Activated CD4-positive, alpha-beta T cell treated with anti-CD3 and anti-CD28 coated beads, Interleukin-2, amount 50 U/mL, for 24 hours (primary cell): ENCODE measurements around the gene KLHL40.

Source experiments
- DNase-seq, 2 donors: peaks; one replicate each; pipeline ENCODE4 v3.0.0-alpha.2; 2020; ENCODE audit warnings: low read depth in 1 of 2, low spot score in 1 of 2

The KLHL40 gene, protein sequence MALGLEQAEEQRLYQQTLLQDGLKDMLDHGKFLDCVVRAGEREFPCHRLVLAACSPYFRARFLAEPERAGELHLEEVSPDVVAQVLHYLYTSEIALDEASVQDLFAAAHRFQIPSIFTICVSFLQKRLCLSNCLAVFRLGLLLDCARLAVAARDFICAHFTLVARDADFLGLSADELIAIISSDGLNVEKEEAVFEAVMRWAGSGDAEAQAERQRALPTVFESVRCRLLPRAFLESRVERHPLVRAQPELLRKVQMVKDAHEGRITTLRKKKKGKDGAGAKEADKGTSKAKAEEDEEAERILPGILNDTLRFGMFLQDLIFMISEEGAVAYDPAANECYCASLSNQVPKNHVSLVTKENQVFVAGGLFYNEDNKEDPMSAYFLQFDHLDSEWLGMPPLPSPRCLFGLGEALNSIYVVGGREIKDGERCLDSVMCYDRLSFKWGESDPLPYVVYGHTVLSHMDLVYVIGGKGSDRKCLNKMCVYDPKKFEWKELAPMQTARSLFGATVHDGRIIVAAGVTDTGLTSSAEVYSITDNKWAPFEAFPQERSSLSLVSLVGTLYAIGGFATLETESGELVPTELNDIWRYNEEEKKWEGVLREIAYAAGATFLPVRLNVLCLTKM

DNA sequence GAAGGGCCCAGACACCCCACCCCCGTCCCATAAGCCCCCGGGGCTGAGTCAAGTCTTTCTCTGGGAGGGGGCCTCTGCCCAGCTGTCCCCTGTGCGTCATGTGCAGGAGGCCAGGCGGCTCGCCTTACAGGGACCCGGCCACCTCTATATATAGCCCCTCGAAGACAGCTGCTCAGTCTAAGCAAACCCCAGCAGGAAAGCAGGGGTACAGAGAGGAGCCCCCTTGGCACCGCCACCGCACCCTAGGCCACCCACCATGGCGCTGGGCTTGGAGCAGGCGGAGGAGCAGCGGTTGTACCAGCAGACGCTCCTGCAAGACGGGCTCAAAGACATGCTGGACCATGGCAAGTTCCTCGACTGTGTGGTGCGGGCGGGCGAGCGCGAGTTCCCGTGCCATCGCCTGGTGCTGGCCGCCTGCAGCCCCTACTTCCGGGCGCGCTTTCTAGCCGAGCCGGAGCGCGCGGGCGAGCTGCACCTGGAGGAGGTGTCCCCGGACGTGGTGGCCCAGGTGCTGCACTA, at the start of gene KLHL40:
KLHL40 (plus strand) TSS at position 175 of the 519 bp plus-strand sequence; CDS start at position 257, 82 bp downstream.
- DNase-seq, result no peak

DNA sequence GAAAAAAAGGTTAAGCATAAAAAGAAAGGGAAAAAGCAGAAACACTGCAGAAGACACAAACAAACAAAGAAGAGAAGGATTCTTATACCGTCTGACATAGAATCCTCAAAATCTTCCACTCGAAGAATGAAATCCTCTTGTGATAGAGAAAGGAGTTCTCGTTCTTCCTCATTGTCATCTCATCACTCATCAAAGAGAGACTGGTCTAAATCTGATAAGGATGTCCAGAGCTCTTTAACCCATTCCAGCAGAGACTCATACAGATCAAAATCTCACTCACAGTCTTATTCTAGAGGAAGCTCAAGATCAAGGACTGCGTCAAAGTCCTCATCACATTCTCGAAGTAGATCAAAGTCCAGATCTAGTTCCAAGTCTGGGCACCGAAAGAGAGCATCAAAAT, 48.3 kb upstream of the KLHL40 start:
- no peak for DNase-seq

DNA sequence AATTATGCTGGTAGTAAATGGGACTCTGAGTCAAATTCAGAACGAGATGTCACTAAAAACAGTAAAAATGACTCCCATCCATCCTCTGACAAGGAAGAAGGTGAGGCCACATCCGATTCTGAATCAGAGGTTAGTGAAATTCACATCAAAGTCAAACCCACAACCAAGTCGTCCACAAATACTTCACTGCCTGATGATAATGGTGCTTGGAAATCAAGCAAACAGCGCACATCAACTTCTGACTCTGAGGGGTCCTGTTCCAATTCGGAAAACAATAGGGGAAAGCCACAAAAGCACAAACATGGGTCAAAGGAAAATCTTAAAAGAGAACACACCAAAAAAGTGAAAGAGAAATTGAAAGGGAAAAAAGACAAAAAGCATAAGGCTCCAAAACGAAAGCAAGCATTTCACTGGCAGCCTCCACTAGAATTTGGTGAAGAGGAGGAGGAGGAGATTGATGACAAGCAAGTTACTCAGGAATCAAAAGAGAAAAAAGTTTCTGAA, 46.9 kb upstream of the KLHL40 start:
- DNase-seq, result peak in 1 of 2 donors; percentile 58

DNA sequence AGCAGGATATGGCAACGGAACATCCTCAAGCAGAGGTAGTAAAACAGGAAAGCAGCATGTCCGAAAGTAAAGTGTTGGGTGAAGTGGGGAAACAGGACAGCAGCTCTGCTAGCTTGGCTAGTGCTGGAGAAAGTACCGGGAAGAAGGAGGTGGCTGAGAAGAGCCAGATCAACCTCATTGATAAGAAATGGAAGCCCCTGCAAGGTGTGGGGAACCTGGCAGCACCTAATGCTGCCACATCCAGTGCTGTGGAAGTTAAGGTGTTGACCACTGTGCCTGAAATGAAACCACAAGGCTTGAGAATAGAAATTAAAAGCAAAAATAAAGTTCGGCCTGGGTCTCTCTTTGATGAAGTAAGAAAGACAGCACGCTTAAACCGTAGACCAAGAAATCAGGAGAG, 46.1 kb upstream of the KLHL40 start:
- no peak for DNase-seq

DNA sequence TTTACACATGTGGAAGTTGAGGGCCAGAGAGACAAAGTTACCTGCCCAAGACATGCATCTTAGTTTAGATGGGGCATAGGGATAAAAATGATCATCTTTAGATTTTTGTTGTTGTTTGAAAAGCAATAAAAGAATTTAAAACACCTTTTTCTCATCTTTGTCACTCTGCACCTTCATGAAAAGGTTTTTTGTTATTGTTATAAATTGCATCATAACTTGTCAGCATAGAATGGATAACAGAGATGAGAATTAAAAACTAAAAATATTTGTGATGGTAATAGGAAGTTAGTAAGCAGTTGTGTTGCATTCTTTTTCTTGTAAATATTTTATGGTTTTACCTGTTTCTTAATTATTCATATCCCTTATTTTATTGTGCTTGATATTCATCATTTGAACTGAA, 45.2 kb upstream of the KLHL40 start:
- no peak for DNase-seq

DNA sequence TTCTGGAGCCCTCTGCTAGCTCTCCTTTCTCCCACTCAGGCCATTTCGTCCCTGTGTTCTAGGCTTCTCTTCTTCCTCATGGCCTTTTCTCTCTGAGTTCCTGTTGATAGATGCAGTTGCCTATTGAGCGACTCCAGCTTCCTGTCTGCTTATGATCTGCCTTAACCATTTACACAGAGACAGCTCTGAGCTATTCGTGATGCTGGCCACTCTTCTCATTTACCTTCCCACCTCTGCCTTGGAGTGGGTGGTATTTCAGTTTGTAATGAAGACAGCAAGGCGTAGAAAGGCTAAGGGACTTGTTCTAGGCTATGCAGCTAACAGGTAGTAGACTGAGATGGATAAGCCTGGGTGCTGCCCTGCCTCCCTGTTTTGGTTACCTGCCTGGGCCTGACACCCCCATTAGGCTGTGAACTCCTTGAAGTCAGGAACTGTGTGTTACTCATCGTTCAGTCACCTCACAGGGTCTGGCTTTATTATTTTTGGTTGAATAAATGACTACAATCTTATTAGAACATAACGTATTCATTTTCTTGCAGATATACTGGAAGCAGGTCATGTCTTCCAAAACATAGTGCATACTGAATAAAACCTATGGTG, 44.5 kb upstream of the KLHL40 start:
- no peak for DNase-seq

DNA sequence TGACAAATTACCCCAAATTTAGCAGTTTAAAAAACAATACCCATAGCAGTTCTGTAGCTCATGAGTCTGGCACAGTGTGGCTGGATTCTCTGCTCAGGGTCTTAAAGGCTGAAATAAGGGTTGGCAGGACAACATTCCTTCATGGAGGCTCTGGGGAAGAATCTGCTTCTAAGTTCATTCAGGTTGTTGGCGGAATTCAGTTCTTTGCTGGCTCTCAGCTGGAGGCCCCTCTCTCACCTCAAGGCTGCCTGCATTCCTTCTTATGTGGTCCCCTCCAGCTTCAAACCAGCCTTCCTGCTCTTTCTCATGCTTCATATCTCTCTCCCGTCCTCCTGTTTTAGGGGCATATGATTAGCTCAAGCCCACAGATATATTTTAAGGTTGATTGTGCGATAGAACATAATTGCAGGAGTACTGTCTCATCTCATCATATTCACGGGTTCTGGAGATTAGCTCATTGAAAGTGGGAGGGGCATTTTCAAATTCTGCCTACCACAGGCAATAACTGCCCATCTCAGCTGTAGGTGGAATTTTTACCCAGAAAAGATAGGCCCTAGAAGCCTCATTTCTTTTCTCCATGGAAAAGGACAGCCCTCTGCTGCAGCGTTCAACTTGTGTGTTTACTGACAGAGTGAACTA, 37.4 kb upstream of the KLHL40 start:
- no peak for DNase-seq

DNA sequence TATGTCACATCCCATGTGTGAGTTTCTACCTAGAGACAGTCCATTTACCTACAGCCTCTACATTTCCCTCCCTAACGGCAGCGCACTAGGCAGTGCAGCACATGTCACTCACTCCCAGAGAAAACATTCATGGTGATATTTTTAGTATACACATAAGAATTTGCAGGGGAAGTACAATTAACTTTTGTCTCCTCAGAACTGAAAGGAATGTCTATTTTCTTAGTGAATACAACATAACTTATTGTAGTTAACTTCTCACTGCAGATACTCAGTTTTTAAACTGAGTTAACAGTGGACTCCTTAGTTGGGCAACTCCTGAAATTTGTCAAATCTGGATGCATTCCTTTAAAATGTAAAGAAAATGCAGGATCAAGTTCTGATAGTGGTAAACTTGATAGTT, 36.3 kb upstream of the KLHL40 start:
- DNase-seq, result no peak

DNA sequence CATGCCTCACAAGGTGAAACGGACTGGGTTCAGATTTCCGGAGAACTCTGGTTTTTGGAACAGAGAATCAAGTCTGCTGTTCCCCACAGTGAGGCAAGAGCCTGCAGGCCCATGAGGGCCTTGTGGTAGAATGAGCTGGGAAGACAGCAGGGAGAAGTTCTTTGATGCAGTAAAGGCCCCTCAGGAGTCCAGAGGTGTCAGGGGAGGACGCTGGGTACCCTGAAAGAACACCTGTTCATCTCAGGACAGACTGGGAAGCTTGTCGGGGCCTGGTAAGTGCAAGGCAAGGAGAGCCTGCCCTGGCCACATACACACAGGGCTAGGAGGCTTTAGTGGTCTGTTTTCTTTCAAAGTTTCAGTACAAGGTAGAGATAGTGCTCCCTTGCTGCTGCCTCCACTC, 35.6 kb upstream of the KLHL40 start:
- DNase-seq, result no peak

DNA sequence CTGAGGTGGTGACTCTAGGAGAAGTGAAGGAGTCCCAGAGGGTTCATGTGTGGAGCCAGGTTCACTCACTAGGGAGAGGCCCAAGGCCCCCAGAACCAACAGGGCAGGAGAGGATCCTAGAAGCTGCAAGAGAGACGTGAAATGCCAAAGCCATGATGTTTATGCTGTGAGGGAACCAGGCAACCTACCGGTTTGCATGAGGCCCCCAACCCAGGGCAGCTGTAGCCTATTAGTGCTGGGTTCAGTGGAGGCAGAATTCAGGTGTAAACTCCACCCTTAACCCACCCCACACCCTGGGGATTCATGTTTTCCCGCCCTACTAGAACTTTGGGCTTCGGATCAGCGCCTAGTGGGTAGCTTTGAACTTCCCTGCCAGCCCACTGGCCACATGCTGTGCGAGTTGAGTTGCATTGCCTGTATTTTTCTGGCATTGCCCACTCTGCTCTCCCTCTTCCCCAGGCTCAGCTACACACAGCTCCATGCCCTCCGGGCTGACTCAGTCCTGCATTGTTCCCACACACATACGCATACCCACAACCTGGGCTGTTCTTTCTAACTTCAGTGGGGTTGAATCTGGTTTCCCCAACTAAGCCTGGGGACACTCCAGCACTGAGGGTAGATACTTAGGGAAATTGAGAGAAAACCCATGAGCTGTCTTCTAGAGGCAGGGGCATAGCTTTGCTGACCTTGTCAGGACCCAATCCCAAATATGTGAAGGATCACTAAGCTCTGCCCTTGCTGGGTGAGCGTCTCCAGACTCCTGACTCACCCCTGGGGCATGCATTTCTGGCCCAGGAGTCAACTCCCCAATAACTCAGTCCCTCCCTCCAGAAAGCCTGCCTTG, 33.9 kb upstream of the KLHL40 start:
- no peak for DNase-seq

DNA sequence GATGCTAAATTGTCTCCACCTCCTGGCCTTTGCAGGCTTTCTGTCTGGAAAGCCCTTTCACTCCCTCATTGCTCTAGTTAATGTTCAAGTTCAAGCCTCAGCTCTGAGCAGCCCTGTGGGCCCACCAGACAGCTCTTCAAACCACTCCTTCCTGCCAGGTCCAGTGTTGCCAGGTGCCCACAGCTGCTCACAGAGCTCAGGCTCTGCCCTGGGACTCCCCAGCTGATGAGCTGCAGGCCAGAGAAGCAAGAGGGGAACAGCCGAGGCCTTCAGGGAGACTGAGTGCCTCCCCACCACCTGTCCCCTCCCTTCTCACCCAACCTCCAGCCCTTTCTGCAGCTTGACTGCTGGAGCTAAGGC, 33.1 kb upstream of the KLHL40 start:
- DNase-seq, result no peak

DNA sequence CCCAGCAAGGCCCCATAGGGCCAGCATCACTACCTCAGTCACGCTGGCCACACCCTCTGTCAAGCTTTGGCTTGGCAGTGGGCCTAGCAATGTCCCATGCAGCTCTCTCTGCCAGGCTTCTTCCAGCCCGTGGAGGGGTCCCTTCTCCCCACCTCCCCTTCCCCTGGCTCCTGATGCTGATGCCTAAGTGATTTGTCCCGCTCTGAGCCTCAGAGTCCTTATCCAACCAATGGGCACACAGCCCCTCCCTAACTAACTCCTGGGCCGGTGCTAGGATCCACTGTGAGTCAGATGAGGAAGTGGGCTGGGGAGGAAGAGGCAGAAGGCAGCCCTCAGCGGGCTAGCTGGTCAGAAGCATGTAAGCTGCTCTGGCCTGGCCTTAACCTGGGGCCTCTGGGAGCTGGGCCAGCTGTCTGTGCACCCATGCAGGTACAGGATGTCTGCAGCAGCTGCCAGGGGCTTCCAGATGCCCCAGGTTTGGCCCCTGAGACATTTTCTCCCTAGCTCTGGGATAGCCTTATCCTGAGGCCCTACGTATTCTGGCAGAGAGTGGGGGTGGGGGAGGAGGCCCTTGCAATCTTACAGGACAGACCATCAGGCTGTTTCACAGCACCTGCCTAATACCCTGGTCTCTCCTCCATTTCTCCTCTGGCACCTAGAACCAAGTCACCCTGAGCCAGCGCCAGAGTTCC, 32.6 kb upstream of the KLHL40 start:
- DNase-seq, result no peak

DNA sequence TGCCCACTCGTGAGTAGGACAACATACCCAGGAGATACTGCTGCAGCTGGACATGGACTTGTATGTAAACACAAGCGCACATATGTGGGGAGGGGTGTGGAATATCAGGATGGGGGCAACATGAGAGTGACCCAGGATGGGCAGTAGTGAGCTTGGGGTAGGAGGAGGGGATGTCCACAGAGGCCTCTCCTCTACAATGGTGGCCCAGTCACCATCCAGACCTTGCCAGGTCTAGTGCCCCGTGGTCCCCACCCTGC, 32.1 kb upstream of the KLHL40 start:
- DNase-seq, result no peak

DNA sequence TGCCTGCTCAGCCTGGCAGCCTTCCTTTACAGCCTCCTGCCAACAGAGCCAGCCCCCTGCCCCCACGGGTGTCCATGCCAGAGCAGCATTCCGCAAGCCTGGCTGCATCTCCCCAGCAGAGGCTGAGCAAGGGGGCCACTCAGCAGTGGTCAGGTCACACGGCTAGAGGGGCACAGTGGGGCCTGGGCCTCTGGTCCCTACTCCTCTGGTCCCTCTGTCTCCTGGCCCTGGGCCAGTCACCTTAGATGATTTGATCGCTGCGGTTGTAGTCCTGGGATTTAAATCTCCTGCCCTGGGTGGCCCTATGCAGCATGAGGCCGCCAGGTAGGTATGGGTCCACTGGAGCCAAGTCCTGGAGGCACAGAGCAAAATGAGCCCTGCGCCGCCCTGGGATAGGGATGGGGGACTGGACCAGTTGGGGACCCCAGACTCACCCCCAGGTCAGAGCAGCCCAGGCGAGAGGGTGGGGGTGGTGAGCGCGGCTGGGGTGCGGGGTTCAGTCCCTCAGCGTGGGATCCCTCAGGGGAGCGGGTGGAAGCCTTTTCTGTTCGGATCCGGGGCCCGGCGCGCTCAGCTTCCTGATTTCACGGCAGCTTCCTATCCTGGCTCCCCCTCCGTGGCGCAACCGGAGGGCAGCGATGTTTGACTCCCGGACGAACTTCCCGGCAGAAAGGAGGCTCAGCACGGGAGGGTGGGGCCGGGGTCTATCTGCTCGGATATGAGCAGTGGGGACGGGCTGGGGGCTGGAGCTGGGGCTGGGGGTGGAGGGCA, 31.6 kb upstream of the KLHL40 start, which contains the start of gene ZBTB47:
ZBTB47 (plus strand) TSS at position 138 of the 771 bp plus-strand sequence. CDS start 4,659 bp downstream, outside the sequence.
- DNase-seq, result no peak

DNA sequence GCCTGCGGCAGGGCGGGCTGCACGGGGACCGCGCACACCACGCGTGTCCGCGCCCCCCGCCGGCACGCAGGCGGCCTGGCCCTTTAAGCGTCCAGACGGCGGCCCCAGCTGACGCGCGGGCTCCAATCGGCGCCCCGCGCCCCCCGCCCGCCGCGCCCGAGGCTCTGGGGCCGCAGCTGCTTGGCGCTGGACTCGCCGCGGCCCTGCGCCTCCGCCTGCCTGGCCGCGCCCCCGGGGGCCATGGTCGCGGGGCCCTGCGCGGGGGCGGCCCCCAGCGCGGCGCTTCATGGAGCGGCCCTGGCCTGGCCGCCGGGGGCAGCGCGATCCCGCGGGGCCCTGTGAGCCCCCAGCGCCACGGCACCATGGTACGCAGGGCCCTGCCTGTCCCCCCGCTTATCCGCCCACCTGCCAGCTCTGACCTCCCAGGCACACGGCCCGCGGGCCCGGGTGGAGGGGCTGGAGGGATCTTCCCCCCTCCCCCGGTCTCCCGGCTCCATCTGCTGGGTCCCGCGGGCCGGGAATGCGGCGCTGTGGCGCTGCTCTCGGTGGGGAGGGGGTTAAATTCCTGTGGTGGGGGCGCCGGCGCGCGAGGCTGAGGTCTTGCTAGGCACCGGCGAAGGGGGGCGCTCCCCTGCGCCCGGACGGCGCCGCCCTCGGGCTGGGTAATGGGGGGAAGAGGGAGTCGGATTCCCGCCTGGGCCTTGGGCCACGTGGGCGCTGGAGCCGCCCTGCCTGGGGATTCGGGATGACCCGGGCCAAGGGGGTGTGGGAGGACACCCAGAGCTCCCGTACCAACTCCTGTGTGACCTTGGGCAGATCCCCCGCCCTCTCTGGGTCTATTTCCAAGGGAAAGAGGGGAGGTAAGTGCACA, 30.8 kb upstream of the KLHL40 start:
- DNase-seq, result no peak

DNA sequence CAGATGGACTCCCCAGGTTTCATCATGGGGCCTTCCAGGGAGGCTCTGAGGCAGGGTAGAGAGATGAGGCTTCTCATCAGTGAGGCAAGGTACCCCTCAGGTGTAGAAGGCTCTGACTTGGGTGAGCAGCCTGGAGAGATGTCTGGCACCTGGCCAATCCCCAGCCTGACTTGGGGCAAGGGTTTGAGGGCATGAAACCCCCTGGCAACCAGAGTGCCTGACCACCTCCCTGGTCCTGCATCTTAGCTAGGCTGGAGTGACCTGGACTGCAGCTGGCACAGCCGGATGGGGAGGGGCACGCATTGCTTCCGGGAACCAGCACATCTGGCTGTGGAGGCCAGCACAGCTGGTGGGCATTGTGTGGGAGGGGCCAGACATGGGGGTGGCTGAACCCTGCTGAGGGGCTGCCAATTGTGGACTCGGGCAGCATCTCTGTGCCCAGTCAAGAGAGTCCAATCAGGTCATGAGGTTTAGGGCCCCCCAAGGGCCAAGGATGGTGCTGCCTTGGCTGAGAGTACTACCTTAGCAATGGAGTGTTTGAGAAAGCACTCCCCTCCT, 29.9 kb upstream of the KLHL40 start:
- DNase-seq, result no peak

DNA sequence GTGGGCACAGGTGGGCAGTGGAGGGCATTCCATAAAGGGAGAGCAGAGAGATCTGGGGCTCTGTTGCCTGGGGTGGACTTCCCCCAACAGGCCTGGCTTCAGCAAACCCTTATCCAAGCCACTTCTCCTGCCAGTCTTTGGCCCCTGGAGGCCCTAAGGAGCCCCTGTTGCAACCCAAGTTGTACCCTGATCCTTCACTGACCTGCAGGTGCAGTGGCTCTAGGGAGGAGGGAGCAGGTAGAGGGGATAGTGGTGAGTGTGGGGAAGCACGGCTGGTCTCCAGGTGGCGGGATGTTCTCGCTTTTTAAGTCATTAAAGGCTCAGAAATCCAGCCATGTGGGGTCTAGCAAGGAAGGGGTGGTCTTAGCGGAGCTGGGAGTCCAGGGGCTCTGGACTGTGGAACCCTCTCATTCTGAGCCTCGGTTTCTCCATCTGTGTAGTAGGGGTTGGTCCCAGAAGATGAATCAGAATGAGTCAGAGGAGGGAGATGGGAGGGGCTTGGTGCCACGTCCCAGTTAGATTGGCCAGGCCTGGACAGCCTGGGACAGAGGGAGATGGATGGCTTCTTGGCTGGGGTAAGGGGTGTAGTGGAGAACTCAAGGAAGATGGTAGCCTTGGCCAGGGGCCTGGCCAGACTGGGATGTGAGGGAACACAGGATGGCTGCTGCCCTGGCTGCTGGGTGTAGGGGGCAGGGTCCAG, 29.2 kb upstream of the KLHL40 start:
- no peak for DNase-seq
